ENCODE measurements around the gene SERINC5. TPM values are rescaled to one million over a fixed set of nuclear protein-coding genes. Genes with fewer than 3 reads are reported as not detected.

Gene SERINC5
- total RNA-seq, 2 experiments from 2014 or later = 115 to 123 TPM

DNA sequence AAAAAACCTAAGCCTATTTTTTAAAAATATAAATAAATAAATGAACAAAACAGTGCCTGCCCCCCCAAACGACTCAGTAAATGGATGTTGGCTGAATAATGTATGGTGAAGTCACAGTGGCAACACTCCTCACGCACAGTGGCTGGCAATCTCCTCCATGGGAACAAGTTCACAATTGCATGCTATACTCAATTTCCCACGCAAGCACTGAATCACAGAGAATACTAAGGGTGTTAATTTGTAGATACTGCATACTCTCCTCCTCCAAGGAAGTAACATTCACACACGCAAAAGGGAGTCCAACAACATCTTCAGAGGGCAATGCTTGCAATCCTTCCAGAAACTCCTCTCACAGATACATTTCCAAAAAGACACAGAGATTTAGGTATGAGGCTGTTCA lies 47.5 kb downstream of the SERINC5 start:
- no peak overlapping the region for H3K4me3 ChIP-seq (ENCODE audit: low read length)
- no peaks in the 10 kb centered on the region for H3K27me3 ChIP-seq (ENCODE audit: control insufficient read depth in 1 of 2, insufficient read depth in 2 of 2, low read length in 2 of 2)
- DNase-seq = no peak
- Mint-ChIP-seq H3K27me3 (no peaks in the 10 kb centered on the region), H3K4me3 (peak overlapping the region; percentile 9), H3K4me1 (ENCODE audit: low read depth) (peaks cover 98% of the 10 kb centered on the region), H3K27ac (peak overlapping the region; percentile 80), H3K9me3 (no peaks in the 10 kb centered on the region), H3K36me3 (ENCODE audit: low read depth) (peaks cover 65% of the 10 kb centered on the region)
- H3K9me3 ChIP-seq (ENCODE audit: control insufficient read depth in 1 of 2, insufficient read depth in 1 of 2, low read length in 2 of 2) = no peaks in the 10 kb centered on the region
- intact Hi-C loops (cut with DNase I, micrococcal nuclease) = loop anchor here in 1 of 2 experiments (5.0 kb wide), 1 partner anchor 56 kb away; no protein-coding TSS in a partner anchor
- POLR2A ChIA-PET = interaction anchor here (1.0 to 7.8 kb wide), 2 partner anchors 9 to 16 kb away, joined by 4 to 82 read pairs; no protein-coding TSS in a partner anchor
- no peak for ATAC-seq (ENCODE audit: poor library complexity)
- H3K36me3 ChIP-seq (ENCODE audit: insufficient read depth, low read length) = peaks cover 18% of the 10 kb centered on the region
- peaks cover 91% of the 10 kb centered on the region for H3K4me1 ChIP-seq (ENCODE audit: insufficient read depth, low read length)
- CTCF ChIA-PET = no interaction called here
- H3K27ac ChIP-seq (ENCODE audit: low read depth in 1 of 2, low read length in 2 of 2) = no peak overlapping the region
- no peak for TF ChIP-seq CTCF (IDR thresholded peaks at IDR 0.05)

GRCh38 chr5:80207832-80208231 lies 48.0 kb downstream of the SERINC5 start:
- H3K27ac Mint-ChIP-seq = peak overlapping the region; percentile 80
- Histone ChIP-seq H3K9me3 (ENCODE audit: control insufficient read depth in 1 of 2, insufficient read depth in 1 of 2, low read length in 2 of 2) (no peaks in the 10 kb centered on the region), H3K27ac (ENCODE audit: low read depth in 1 of 2, low read length in 2 of 2) (no peak overlapping the region), H3K4me1 (ENCODE audit: insufficient read depth, low read length) (peaks cover 85% of the 10 kb centered on the region), H3K27me3 (ENCODE audit: control insufficient read depth in 1 of 2, insufficient read depth in 2 of 2, low read length in 2 of 2) (no peaks in the 10 kb centered on the region), H3K36me3 (ENCODE audit: insufficient read depth, low read length) (peaks cover 21% of the 10 kb centered on the region), H3K4me3 (ENCODE audit: low read length) (no peak overlapping the region)
- DNase-seq (no peak), ATAC-seq (ENCODE audit: poor library complexity) (no peak)
- TF ChIP-seq CTCF (IDR thresholded peaks at IDR 0.05) = no peak
- peaks cover 70% of the 10 kb centered on the region for H3K36me3 Mint-ChIP-seq (ENCODE audit: low read depth)
- H3K9me3 Mint-ChIP-seq = no peaks in the 10 kb centered on the region
- CTCF ChIA-PET = no interaction called here
- H3K27me3 Mint-ChIP-seq = no peaks in the 10 kb centered on the region
- peaks cover 95% of the 10 kb centered on the region for H3K4me1 Mint-ChIP-seq (ENCODE audit: low read depth)
- intact Hi-C loops (cut with DNase I, micrococcal nuclease) = loop anchor here in 1 of 2 experiments (5.0 kb wide), 1 partner anchor 56 kb away; no protein-coding TSS in a partner anchor
- POLR2A ChIA-PET = interaction anchor here (1.0 to 7.8 kb wide), 3 partner anchors 10 to 116 kb away, joined by 4 to 82 read pairs (median 6); no protein-coding TSS in a partner anchor
- H3K4me3 Mint-ChIP-seq = no peak overlapping the region

- H3K27me3 Mint-ChIP-seq = no peaks in the 10 kb centered on the region
- Histone ChIP-seq H3K27ac (ENCODE audit: low read depth in 1 of 2, low read length in 2 of 2) (peak overlapping the region; percentile 48 to 61), H3K4me1 (ENCODE audit: insufficient read depth, low read length) (peaks cover 73% of the 10 kb centered on the region), H3K36me3 (ENCODE audit: insufficient read depth, low read length) (peaks cover 36% of the 10 kb centered on the region), H3K27me3 (ENCODE audit: control insufficient read depth in 1 of 2, insufficient read depth in 2 of 2, low read length in 2 of 2) (no peaks in the 10 kb centered on the region), H3K9me3 (ENCODE audit: control insufficient read depth in 1 of 2, insufficient read depth in 1 of 2, low read length in 2 of 2) (no peaks in the 10 kb centered on the region), H3K4me3 (ENCODE audit: low read length) (no peak overlapping the region)
- no peaks in the 10 kb centered on the region for H3K9me3 Mint-ChIP-seq
- intact Hi-C loops (cut with DNase I, micrococcal nuclease) = loop anchor here in 1 of 2 experiments (5.0 kb wide), 1 partner anchor 54 kb away; no protein-coding TSS in a partner anchor
- peak overlapping the region; percentile 80 for H3K27ac Mint-ChIP-seq
- H3K36me3 Mint-ChIP-seq (ENCODE audit: low read depth) = peaks cover 71% of the 10 kb centered on the region
- ChIA-PET POLR2A (interaction anchor here (0.6 to 7.8 kb wide), 8 partner anchors 11 to 90 kb away, joined by 3 to 82 read pairs (median 4); partner anchors contain the start of gene SERINC5), CTCF (interaction anchor here (0.7 to 2.6 kb wide), 5 partner anchors 10 to 101 kb away, joined by 3 to 15 read pairs (median 8); no protein-coding TSS in a partner anchor)
- DNase-seq (no peak), ATAC-seq (ENCODE audit: poor library complexity) (no peak)
- no peak for TF ChIP-seq CTCF (IDR thresholded peaks at IDR 0.05)
- peak overlapping the region; percentile 17 for H3K4me3 Mint-ChIP-seq
- H3K4me1 Mint-ChIP-seq (ENCODE audit: low read depth) = peaks cover 95% of the 10 kb centered on the region
These were observed 49.6 kb downstream of the SERINC5 start for GRCh38 chr5:80206282-80206681.

Data from CD4-positive, alpha-beta T cell (primary cell).